ENCODE results near the gene RDH13. TPM values are rescaled to one million over a fixed set of nuclear protein-coding genes. Genes with fewer than 3 reads are reported as not detected.
"Not testable (repeated sequence)": the region's sequence is repeated elsewhere in the genome, so short reads cannot be mapped to it uniquely, and the experiment has no call there.

RDH13 gene
- polyA plus RNA-seq, 2 of the 4 experiments (the other 2 are of a cell fraction), result 10.6 to 12.8 TPM

DNA sequence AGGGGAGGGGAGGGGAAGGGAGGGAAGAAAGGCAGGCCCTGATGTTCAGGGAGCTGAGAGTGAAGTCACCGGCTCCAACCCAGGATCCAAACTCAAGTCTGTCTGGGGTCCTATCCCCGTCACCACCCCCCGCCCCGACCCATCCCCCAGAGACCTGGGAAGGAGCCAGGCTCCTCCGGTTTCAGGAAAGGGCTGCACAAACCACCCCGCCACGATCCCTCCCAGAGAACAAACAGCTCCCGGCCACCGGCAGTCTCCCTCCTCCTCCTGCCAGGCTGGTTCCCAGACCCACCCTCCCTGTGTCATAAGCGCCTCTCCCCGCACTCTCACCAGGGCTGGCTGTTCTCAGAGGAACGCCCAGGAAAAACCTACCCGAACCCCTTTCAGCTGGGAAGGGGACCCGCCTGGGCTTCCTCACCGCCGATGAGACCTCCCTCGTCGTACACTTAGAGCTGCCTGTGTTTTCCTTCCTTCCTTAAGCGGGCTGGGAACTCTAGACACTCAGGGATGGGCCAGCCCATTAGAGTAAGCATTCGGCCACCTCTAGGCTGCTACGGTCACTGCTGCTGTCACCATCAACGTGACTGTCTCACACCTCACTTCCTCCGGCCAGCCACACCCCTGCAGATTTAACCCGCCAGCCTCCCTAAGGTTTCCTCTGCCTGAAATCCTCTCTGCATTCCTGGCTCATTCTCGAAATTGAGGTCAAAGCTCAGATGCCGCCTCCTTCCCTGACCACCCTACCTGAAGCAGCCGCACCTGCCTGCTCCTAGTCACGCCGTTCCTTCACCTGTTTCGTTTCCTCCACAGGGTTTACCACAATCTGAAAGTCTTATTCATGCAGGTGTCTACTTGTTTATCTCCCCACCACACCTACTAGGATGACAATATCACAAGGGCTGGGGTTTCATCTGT lies 6.3 kb upstream of the RDH13 start:
- POLR2A ChIA-PET, result interaction anchor here (0.6 to 1.3 kb wide), 3 partner anchors 11 to 182 kb away, joined by 3 to 6 read pairs (median 5); no protein-coding TSS in a partner anchor
- peak; percentile 78 for ATAC-seq
- TF ChIP-seq HOXB5 (CRISPR knock-in tag; IDR thresholded peaks at IDR 0.05), result 0 out of 2 replicates have a peak, but pooled peaks have one; percentile 45
- no peak for TF ChIP-seq ESRRA (IDR thresholded peaks at IDR 0.05; ENCODE audit: borderline replicate concordance, low read length)
- Histone ChIP-seq H3K4me3 (peak overlapping the region; percentile 43), H3K4me1 (peaks cover 27% of the 10 kb centered on the region), H3K4me2 (peak overlapping the region; percentile 96), H3K9me3 (no peaks in the 10 kb centered on the region), H3K27ac (peak overlapping the region; percentile 50 to 74)
- DNase-seq (ENCODE audit: low read depth in 1 of 2, low spot score in 1 of 2), result peak; percentile 82 to 84
- CTCF ChIA-PET, result interaction anchor here (1.9 kb wide), 1 partner anchor 20 kb away, joined by 11 read pairs; no protein-coding TSS in a partner anchor
- 4% methylated on average over 28 of the region's 30 CpGs for WGBS (ENCODE audit: missing lambda C conversion rate)
- peak; percentile 39 for FAIRE-seq

DNA sequence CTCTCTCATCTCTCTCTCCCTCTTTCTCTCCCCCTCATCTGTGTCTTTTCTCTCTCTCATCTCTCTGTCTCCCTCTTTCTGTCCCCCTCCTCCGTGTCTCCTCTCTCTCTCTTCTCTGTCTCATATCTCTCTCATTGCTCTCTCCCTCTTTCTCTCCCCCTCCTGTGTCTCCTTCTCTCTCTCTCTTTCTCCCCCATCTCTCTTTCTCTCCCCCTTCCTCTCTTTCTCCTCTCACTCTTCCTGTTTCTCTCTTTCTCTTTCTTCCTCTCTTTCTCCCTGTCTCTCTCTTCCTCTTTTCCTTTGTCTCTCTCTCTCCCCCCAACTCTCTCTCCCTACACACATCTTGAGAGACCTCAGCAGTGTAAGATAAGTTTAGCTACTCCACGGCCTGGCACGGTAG lies 4.9 kb upstream of the RDH13 start:
- no peak overlapping the region for H3K4me2 ChIP-seq
- FAIRE-seq (no peak), ATAC-seq (no peak), DNase-seq (ENCODE audit: low read depth in 1 of 2, low spot score in 1 of 2) (no peak)
- H3K4me3 ChIP-seq, result no peak overlapping the region
- 63% methylated on average over 3 of the region's 3 CpGs for WGBS (ENCODE audit: missing lambda C conversion rate)
- TF ChIP-seq HOXB13 (CRISPR knock-in tag; IDR thresholded peaks at IDR 0.05; ENCODE audit: low read depth) (no peak), SREBF2 (IDR thresholded peaks at IDR 0.05) (no peak), TFCP2L1 (CRISPR knock-in tag; IDR thresholded peaks at IDR 0.05) (no peak)
- TF ChIP-seq, protein P1, sequence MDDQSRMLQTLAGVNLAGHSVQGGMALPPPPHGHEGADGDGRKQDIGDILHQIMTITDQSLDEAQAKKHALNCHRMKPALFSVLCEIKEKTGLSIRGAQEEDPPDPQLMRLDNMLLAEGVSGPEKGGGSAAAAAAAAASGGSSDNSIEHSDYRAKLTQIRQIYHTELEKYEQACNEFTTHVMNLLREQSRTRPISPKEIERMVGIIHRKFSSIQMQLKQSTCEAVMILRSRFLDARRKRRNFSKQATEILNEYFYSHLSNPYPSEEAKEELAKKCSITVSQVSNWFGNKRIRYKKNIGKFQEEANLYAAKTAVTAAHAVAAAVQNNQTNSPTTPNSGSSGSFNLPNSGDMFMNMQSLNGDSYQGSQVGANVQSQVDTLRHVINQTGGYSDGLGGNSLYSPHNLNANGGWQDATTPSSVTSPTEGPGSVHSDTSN (IDR thresholded peaks at IDR 0.05), result no peak
- peaks cover 27% of the 10 kb centered on the region for H3K4me1 ChIP-seq
- POLR2A ChIA-PET, result interaction anchor here (0.6 to 1.3 kb wide), 2 partner anchors 12 to 101 kb away, joined by 5 to 6 read pairs; no protein-coding TSS in a partner anchor
- H3K27ac ChIP-seq, result no peak overlapping the region
- CTCF ChIA-PET, result interaction anchor here (0.7 to 1.4 kb wide), 4 partner anchors 17 to 186 kb away, joined by 3 to 8 read pairs (median 4); no protein-coding TSS in a partner anchor
- no peaks in the 10 kb centered on the region for H3K9me3 ChIP-seq

DNA sequence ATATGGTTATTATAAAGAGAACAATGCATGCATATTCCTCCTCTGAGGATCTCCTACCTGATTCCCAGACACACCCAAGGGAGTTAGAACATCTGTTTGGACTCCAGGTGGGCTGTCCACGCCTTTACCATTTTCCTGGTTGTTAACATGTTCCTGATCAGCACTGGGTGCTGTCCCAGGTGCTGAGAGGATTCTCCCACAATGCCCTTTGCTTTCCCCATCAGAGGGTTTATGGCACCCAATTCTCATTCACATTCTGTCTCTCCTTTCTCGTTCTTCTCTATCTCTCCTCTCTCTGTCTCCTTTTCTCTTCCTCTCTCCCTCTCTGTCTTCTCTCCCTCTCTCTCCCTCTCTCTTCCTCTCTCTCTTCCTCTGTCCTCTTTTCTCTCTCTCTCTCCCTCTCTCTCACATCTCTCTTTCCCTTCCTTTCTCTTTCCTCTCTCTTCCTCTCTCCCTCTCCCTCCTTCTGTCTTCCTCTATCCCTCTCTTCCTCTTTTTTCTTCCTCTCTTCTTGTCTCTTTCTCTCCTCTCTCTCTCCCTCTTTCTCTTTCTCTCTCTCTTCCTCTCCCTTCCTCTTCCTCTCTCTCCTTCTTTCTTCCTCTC lies 3.3 kb upstream of the RDH13 start:
- Histone ChIP-seq H3K4me2 (no peak overlapping the region), H3K4me1 (peaks cover 28% of the 10 kb centered on the region), H3K9me3 (no peaks in the 10 kb centered on the region), H3K27ac (no peak overlapping the region), H3K4me3 (no peak overlapping the region)
- no peak for DNase-seq (ENCODE audit: low read depth in 1 of 2, low spot score in 1 of 2)
- ATAC-seq, result no peak
- 9% methylated on average over 2 of the region's 2 CpGs for WGBS (ENCODE audit: missing lambda C conversion rate)
- TF ChIP-seq, protein P2, sequence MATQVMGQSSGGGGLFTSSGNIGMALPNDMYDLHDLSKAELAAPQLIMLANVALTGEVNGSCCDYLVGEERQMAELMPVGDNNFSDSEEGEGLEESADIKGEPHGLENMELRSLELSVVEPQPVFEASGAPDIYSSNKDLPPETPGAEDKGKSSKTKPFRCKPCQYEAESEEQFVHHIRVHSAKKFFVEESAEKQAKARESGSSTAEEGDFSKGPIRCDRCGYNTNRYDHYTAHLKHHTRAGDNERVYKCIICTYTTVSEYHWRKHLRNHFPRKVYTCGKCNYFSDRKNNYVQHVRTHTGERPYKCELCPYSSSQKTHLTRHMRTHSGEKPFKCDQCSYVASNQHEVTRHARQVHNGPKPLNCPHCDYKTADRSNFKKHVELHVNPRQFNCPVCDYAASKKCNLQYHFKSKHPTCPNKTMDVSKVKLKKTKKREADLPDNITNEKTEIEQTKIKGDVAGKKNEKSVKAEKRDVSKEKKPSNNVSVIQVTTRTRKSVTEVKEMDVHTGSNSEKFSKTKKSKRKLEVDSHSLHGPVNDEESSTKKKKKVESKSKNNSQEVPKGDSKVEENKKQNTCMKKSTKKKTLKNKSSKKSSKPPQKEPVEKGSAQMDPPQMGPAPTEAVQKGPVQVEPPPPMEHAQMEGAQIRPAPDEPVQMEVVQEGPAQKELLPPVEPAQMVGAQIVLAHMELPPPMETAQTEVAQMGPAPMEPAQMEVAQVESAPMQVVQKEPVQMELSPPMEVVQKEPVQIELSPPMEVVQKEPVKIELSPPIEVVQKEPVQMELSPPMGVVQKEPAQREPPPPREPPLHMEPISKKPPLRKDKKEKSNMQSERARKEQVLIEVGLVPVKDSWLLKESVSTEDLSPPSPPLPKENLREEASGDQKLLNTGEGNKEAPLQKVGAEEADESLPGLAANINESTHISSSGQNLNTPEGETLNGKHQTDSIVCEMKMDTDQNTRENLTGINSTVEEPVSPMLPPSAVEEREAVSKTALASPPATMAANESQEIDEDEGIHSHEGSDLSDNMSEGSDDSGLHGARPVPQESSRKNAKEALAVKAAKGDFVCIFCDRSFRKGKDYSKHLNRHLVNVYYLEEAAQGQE (IDR thresholded peaks at IDR 0.05), result peak; percentile 87
- no peak for TF ChIP-seq KDM1A (IDR thresholded peaks at IDR 0.05; ENCODE audit: low read depth)
- FAIRE-seq, result no peak
- CTCF ChIA-PET, result interaction anchor here (1.1 to 1.3 kb wide), 2 partner anchors 9 to 33 kb away, joined by 3 read pairs; partner anchors contain the start of gene EPS8L1
- POLR2A ChIA-PET, result no interaction called here

DNA sequence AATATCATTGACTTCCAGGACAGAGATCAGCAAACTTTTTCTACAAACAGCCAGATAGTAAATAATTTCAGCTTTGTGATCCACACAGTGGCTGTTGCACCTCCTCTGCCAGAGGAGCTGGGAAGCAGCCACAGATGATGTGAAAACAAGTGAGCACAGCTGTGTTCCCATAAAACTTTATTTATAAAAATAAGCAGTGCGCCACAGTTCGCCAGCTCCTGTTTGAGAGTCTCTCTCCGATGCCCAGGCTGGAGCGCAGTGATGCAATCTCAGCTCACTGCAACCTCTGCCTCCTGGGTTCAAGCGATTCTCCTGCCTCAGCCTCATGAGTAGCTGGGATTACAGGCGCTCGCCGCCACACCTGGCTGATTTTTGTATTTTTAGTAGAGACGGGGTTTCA lies 2.6 kb upstream of the RDH13 start:
- CTCF ChIA-PET, result interaction anchor here (0.6 to 1.1 kb wide), 2 partner anchors 16 to 34 kb away, joined by 3 read pairs; no protein-coding TSS in a partner anchor
- H3K4me3 ChIP-seq; H3K27ac ChIP-seq; FAIRE-seq; ATAC-seq; H3K4me2 ChIP-seq; DNase-seq (ENCODE audit: low read depth in 1 of 2, low spot score in 1 of 2); H3K9me3 ChIP-seq; POLR2A ChIA-PET: not testable (repeated sequence)
- peaks cover 21% of the 10 kb centered on the region for H3K4me1 ChIP-seq
- 81% methylated on average over 9 of the region's 9 CpGs for WGBS (ENCODE audit: missing lambda C conversion rate)
